SIG-M5 (cell line): ENCODE results near the gene TMIGD1.

Experiments used
- DNase-seq: peaks from one replicate; lab custom pipeline; 2025; lab: John Stamatoyannopoulos, UW

Gene TMIGD1

DNA sequence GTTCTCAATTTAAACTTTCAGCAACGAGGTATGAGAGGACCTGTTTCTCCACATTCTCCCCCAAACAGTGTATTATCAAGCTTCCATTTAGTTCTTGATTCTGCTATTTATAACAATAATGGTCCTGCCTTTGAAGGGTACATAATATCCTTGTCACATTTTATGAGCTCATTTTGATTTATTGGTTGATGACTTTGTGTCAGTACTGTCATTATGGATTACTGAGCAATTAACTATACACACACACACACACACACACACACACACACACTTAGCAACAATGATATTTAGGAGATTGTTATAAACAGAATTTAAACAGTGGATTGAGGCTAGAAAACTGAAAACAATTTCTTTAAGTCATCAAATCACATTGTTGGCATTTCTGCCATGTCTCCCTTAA lies 7.0 kb downstream of the TMIGD1 start:
- DNase-seq, result no peak

DNA sequence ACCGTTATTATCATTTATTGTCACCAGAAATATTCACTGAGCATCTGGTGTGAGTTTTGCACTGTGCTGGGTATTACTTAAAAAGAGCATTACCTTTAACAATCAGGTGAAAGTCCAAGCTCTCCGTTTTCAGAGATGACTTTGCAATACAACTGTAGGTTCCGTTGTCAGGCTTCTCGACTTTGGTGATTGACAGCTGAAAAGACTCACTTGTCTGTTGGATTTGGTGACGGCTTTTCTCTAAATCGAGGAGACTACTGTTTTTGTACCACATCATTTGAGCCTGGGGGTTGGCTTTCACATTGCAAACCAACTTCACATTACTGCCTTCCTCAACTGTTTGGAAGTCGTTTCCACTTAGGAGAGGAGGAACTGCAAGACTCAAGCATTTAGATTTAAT lies 9.1 kb downstream of the TMIGD1 start:
- DNase-seq, result no peak

DNA sequence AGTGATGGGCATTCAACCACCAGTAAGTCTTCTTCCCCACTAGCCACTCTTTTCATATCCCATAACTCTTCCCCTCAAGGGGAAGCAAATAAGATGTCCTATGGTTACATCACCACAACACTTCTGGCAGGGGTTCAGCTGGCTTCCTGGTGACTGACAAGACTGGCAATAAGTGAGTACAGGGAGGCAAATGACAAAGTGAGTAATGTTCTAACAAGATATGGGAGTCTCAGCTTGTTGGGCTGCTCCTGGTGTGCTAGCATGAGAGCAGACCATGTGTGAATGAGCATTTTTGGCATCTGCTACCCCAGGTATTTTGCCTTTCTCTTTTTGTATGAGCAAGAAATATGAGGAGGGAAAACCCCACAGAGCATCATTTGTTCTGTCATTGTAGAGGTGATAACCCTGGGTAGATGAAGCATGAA lies 9.9 kb downstream of the TMIGD1 start:
- peak; percentile 26 for DNase-seq

DNA sequence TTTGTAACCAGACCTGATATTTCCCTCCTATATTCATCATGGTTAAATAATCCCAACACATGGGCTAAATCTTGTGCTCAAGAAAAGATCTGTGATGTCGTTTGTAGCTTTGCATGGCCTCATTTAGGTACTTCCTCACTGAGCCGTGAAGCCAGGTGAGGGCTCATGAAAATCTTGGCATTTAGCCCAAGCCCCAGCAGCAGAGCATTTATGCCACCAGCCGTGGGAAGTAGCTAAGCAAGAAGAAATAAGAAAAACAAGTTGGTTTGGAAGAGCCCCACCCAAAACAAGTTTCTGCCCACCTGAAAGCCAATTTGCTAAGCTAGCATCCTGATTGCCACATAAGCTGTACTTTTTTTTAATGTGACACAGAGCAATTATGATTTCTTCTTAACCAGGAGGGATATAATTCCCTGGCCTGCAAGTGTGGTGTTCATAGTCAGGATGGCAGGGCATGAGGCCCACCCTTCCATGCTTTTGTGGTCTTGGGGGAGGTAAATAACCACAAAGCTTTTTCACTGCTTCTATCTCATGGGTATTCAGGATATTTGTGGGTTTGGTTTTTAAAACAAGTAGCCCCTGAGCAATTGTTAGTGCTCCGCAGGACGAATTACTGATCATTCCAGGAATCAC lies 10.5 kb downstream of the TMIGD1 start:
- DNase-seq, result no peak

DNA sequence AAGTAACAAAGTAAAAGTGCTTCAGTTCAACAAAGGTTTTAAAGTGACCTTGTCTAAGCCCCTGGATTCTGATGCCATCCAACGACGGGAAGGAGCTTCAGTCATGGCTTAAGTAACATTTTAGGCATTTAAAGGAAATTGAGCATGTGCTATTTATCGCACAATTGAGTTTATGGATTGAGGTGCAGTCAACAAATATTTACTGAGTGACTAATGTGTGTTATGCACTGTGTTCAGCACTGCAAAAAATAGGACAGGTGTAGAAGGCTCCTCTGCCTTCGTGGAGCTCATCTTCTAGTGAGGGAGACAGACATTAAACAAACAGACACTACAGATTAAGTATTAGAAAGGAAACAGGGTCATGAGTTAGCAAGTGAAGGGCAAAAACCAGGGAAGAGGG lies 12.5 kb downstream of the TMIGD1 start:
- DNase-seq, result no peak

DNA sequence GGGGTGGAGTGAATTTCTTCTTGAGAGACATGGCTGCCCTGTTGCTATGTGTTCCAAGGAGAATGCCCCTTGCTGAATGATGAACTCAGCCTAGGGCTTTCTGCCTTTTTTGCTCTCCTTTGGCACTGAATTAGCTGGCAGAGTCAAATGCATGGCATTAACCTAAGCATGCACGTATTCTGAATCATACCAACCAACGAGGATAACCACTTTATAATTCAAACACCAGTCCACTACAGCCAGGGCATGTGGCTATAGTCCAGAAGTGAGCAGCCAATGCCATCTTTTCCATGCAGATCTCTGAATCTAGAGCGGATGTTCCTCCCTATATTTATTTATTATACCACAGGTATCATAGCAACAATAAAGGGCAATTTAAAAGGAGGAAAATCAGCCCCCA lies 15.7 kb downstream of the TMIGD1 start:
- no peak for DNase-seq

DNA sequence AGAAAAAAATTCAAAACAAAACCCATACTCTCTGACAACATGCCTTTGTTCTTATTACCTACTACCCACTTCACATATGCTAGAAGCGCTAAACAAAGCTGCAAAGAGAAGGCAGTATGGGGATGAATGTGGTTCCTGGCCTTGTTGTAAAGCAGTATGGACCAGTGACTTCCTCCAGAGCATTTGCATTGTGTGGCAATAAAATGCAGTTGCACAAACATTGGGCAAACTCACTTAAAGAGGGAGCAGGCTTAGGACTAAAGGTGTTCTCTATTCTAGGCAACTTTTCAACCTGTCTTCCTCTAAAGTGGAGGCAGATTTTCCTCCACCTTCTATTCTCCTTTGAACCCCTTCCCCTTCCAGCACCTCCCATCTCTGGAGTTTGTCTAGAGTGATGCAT lies 17.1 kb downstream of the TMIGD1 start:
- peak; percentile 44 for DNase-seq

DNA sequence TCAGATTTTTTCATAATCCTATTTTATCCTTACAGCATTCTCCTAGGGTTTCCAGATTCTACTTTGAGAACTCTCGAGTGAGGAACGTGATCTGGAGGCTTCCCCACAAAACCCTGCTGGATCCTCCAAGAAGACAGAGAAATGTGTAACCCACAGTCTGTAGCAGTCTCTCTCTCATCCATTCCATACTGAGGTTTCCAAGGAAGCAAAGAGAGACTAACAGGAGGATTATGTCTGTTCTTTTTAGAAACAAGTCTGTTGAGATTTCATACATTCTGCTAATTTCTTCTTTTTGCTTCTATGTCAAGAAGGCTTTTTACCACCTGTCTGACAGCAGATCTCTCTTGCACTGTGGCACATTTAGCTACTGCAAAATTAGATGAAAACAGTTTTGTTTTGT lies 18.8 kb downstream of the TMIGD1 start:
- DNase-seq, result no peak

DNA sequence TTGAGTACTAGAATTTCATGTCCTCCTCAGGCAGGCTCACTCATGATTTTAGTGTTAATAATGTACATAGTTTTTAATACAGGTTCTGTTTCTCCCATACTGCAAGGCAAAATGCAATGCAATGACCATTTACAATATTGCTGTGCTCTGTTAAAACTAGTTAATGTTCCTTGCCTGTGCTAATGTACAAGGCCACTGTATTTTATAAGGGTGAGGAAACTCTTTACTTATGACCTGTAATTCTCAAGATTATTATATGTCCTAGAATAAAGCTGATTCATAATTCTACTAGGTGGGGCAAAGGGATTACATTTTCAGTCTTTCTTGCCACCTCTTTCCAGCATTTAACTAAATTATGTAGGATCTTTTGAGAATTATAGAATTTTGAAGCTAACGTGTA lies 19.4 kb downstream of the TMIGD1 start:
- DNase-seq, result no peak

DNA sequence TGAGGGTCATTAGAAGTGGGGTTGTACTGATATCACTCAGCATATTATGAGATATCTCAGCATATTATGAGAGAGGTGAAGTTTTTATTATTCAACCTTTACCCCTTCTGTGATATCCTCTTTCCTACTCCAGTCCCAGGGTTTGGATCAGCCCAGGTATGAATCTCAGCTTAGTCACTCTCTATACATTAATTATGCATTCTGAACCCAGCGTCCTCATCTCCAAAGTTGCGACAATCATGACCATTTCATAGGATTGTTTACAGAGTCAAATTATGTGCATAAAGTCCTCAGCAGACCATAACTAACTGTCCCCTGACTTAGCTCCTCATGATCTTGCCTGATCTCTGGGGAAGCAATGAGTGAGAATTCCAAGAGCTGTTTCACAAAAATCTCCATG lies 21.6 kb downstream of the TMIGD1 start:
- no peak for DNase-seq

DNA sequence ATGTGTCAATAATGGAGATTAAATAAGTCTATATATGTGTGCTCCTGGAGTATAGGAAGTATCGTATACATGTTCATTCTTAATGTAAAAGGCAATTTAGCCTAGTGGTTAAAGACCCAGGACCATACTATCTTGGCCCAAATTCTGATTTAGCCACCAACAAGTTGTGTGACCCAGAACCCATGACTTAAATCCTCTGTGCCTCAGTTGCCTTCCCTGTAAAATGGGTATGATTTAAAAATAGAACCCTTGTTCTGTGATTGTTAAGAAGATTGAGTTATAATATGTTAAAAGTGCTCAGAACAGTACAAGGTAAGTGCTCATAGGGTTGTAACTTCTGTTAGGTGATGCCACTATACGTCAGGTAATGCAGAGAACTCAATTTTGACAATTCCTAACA lies 23.3 kb downstream of the TMIGD1 start:
- no peak for DNase-seq

DNA sequence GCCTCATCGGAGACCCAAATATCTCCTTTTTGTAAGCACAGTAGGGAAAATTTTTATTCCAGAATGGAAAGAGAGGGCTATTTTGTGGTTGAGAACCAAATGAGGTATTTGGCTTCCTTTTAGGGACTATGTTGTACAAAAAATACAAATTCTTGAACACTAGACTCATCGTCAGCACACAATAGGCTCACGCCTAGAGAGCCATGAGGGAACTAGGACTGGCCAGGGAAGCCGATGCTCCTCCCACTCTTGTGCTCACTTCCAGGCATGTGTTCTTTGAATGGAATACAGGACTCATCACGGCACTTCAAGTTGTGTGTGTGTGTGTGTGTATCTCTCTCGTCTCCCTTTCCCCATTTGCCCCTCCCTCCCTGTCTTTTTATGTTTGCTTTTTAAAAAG lies 24.3 kb downstream of the TMIGD1 start:
- DNase-seq, result no peak

DNA sequence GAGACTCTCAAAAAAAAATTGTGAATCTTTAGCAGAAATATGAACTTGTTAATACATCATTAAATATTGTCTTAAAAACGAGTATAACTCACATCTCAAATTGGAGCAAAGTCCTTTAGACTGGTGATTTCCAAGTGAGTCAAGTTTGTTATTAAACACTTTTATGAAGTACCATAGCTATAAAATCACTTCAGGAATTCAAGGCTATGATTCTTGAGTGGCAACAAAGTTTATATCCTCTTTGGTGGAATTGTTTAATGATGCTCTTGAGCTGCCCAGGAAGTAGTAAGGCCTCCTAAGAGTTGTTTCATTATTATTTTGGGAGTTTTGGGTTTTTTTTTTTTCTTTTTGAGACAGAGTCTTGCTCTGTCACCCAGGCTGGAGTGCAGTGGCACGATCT lies 25.5 kb downstream of the TMIGD1 start:
- DNase-seq, result no peak

DNA sequence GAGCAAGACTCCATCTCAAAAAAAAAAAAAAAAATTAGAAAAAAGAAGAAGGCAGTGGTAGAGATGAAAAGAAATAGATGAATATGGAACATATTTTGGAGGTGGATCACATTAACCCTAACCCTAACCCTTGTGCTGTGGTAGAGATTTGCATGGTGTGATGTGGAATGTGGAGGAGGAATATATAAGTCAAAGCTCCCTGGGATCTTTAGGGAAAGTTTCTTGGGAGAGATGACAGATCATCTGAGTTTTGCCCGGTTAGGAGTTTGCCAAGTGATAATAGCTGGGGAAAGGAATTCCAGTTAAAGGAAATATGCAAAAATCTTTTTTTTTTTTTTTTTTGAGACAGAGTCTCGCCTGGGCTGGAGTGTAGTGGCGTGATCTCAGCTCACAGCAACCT lies 29.1 kb downstream of the TMIGD1 start:
- no peak for DNase-seq

DNA sequence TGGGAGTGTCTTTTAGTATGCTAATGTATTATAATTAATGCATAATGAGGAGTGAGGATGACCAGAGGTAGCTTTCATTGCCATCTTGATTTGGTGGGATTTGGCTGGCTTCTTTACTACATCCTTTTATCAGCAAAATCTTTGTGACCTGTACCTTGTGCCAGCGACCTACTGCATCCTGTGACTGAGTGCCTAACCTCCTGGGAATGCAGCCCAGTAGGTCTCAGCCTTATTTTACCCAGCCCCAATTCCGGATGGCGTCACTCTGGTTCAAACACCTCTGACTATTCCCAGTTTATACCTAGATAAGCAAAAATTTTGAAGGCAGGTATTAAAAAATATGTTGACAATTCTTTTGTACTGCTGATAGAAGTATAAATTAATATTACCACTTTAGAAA lies 31.6 kb downstream of the TMIGD1 start:
- DNase-seq, result no peak

DNA sequence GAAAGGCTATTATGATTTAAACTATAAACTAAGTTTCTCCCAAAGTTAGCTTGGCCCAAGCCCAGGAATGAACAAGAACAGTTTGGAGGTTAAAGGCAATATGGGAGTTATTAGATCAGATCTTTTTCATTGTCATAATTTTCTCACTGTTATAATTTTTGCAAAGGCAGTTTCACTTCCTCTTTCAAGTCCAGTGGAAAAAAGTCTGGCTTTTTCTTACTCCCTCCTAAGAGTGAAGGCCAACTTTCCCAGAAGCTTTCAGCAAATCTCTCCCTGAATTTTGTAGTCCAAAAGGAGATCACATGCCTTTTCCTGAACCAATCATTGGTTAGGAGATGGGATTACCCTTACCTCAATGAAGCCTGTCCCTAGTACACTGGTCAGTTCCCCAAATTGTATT lies 33.0 kb downstream of the TMIGD1 start:
- no peak for DNase-seq

DNA sequence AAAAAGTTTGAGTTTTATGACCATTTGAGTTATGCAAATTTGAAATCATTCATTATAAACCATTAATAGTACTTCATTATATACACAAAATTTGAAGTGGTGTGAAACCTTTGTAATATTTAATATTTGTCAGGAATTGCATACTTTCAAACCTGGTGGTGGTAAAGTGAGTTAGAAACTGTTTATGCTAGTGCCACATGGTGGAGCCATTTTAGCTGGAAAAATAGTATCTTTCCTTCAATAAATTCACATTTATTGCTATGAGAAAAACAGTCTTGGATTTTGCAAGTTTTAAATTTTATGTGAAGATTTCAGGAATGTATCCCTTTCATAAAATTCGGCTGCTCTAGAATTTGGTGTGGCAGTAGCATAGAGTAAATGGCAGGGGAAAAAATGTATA lies 34.9 kb downstream of the TMIGD1 start:
- DNase-seq, result no peak

DNA sequence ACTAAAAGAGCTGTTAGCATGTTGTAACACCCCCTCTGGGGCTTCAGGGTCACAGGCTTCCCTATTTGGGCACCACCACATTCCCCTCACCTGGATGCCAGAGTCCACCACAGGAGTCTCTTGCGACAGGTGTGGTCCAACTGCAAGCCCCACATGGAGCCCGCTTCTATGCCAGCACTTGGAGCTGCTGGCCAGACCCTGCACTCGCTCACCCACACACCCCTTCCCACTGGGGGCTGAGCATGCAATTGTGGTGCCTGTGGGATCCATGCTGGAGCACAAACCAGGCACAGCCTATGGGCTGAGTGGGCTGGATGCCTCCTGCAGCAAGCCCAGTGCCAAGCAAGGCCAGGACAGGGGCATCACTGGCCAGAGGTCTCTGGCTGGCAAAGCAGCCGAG lies 36.1 kb downstream of the TMIGD1 start:
- no peak for DNase-seq

DNA sequence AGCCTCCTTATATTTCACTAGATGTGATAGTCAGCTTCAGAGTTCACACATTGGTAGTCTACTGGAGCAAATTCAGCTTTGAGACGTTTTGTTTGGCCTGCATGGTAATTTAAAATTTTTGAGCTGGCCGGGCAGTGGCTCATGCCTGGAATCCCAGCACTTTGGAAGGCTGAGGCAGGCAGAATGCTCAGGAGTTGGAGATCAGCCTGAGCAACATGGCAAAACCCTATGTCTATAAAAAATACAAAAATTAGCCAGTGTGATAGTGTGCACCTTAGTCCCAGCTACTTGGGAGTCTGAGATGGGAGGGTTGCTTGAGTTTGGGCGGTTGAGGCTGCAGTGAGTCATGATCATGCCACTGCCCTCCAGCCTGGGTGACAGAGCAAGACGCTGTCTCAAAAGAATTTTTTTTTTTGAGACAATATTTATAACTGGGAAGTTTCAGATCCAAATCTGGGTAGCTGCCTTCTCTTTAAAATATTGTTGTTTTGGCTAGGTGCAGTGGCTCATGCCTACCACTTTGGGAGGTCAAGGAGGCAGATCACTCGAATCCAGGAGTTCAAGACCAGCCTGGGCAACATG lies 37.3 kb downstream of the TMIGD1 start:
- DNase-seq, result no peak

DNA sequence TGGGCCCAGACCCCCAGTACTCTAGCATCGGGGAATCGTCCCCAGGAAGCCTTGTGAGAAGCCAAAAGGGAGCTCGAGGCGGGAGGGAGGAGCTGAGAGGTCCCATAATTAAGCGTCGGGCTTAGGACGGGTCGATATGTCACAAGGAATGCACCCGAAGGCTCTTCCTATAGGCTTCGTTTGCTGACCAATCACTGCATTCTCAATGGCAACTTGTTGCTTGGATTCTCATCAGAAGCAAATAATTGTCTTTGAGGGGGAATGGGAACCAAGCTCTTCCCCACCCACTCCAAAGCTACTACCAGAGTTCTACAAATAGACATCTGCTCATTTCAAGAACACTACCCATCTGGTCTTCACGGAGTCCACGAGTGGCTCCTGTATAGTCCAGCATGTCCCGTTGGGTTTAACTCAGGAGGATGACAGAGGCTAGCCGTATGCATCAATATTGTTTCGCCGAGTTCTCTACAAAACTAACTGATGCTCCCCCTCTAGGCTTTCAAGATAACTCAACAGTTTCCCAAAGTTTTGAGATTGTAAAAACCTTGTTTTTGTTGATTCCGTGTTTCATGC lies 41.5 kb downstream of the TMIGD1 start:
- DNase-seq, result no peak

DNA sequence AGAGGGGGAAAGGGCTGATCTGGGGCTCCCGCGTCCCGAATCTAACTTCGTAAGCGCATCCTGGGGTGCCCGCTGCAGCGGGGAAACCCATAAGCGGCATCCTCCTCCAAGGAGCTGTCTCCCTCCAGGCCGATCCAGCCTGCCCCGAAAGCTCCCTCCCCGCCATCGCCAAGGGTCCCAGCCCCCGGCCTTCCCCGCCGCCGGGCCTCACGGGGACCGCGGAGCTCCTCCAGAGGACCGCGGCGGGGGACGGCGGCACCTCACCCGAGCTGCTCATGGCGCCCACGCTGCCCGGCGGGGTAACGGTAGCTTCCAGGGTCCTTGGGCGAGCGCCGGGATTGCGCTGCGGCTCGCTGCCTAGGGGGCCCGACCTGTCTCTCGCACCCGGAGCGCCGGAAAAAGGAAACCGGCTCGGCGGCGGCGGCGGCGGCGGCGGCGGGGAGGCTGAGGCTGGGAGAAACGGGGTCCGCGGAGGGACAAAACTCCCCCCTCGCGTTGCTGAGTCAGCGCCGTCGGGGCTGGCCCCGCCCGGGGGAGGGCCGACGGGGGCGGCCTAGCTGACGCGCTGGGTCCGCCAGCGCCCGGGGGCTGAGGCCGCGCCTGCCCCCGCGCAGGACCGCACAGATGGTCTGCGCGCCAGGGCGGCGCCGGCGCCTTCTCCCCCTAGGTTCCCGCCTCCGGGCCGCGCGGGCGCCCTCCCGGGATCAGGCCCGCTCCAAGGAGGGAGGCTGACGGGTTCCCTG lies 42.1 kb downstream of the TMIGD1 start, which contains the start of gene BLMH:
Gene BLMH (minus strand): TSS at position 402 of the 743 bp plus-strand sequence. CDS start 125 bp downstream, at position 277.
- DNase-seq, result no peak

DNA sequence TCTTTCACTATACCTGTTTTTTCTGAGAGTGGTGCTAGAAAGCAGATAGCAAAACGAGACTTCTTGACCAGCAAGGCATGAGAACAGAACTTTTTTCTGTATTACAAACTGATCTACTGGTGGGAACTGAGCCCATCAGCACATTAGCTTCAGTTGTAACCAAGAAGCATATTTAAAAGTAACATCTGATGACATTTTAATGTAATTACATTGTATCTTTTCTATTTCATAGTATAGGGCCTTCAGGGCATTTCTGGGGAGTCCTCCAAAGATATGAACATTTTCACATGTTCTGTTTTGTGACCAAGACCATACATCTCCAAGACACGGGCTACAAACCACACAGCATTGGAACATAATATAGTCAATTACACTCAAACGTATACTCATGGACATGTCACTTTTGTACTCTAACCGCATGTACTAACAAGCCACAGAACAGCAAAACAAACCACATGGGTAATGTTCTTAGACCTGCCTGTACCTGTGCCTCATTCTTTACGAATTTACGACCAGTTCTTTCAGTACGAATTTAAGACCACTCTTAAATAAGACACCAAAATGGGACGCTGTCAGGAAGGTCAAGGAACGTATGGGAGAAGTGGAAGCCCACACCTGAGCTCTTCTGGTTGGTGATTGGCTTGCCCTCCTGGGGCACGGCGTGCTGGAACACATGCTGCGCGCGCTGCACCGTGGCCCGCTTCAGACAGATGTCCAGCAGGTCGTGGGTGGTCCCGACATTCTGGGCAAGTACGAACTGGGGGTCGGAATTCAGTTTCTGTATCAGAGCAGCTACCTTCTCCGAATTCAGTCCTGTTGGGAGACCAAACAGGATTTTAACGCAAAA lies 42.9 kb downstream of the TMIGD1 start:
- no peak for DNase-seq
